ENCODE results near the gene POR.
A peak's percentile ranks its signal among the peaks of the same experiment; 100 is the strongest.
"Not testable (repeated sequence)": the region's sequence is repeated elsewhere in the genome, so short reads cannot be mapped to it uniquely, and the experiment has no call there.

Gene POR

GRCh38 chr7:75914655-75915415, at the start of gene POR:
TSS of gene POR (plus strand) at chr7:75915155. CDS start at chr7:75954002, 38,847 bp downstream.
- peak; percentile 99 for DNase-seq

DNA sequence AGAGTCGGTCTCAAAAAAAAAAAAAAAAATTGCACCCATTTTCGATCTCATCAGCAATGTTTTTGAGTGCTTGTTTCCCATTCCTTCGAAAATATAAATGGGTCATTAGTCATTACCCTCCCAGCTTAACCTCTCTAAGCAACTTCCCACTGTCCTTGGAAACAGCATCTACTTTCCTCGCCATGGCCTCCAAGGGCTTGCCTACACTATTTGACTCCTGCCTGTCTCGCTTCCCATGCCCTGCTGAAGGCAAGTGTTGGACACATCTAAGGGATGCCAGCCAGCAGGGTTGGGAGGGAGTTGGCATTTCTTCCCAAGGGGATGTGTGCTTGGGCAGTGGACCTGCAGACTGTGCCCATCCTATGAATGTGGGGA, 48.9 kb upstream of the POR start:
- no peak for DNase-seq

DNA sequence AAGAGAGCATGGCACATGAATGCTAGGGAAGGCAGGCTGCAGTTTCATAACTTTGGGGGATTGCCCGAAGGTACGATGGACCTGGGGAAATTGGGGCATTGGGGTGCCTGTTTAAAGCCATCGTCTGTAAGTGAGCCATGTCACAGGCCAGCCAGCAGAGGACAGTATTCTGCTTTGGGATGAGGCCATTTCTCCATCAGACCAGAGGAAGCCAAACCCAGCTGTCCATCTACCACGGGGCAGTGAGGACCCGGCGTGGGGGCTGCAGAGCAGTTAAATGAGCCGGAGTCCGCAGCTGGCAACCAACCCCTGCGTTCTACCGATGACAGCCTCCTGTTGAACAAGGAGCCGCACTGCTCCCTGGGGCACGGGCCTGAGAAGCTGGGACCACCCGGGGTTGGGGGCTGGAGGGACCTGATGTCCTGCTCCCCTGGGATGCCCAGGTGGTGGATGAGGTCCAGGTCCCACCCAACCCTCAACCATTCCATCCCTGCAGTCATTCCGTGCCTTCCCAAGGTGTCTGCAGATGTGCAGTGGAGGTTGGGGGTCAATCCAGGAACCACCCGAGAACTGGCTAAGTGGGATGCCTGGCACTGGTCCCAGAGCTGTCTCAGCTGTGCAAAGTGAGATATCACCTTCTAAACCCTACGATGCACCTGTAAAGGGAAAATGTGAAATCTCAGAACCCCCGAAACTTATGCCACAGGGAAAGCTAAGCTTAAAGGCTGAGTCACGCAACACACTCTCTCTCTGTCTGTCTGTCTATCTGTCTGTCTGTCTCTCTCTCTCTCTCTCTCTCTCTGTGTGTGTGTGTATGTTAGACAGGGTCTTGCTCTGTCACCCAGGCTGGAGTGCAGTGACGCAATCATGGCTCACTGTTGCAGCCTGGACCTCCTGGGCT, 48.2 kb upstream of the POR start:
- peak; percentile 77 for DNase-seq

DNA sequence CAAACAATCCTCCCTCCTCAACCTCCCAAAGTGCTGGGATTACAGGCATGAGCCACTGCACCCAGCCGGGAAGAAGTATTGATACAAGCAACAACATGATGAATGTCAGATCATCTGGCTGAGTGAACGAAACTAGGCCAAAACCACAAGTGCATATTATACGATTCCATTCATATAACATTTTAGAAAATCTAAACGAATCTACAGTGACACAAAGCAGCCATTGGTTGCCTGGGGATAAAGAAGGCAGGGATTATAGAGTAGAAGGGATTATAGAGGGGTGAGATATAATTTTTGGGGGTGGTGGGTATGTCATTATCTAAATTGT, 47.6 kb upstream of the POR start:
- no peak for DNase-seq

GRCh38 chr7:75868153-75868552, 46.8 kb upstream of the POR start:
- DNase-seq, result no peak

GRCh38 chr7:75869776-75870379, 45.1 kb upstream of the POR start:
- no peak for DNase-seq

GRCh38 chr7:75870557-75871161, 44.3 kb upstream of the POR start:
- DNase-seq, result no peak

DNA sequence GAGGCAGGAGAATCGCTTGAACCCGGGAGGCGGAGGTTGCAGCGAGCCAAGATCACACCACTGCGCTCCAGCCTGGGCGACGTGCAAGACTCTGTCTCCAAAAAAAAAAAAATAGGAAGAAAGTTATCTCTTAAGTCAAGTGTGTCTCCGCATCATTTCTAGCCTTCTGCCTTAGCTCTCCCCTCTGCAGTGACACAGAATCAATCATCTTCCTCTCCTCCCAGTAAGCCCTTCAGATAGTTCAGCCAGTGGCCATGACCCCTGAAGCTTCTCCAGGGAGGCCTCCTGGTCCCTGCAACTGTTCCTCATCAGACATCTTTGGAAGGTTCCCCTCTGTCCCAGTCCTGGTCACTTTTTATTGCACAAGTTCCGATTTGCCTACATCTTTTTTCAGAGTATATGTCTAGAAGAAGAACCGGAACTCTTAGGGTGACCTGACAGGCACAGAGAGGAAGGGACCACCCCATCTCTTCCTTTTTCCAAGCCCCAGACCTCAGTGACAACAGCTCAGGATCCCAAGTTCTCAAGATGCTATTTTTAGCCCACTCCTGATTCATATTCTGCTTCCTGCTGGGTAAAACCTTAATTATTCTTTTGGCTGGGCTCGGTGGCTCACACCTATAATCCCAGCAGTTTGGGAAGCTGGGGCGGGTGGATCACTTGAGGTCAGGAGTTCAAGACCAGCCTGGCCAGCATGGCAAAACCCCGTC, 42.7 kb upstream of the POR start:
- no peak for DNase-seq

DNA sequence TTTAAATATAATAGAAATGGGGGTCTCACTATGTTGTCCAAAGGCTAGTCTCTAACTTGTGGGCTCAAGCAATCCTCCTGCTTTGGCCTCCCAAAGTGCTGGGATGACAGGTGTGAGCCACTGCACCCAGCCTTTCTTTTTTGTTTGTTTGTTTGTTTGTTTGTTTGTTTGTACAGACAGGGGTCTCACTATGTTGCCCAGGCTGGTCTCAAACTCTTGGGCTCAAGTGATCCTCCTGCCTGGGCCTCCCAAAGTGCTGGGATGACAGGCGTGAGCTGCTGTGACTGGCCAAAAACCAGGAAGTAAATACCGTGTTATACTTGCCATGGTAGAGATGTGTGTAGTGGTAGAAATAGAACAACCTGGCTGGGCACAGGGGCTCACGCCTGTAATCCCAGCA, 40.8 kb upstream of the POR start:
- DNase-seq, result not testable (repeated sequence)

- DNase-seq, result no peak
Observed at GRCh38 chr7:75875113-75876080, 39.6 kb upstream of the POR start.

GRCh38 chr7:75876126-75876881, 38.7 kb upstream of the POR start:
- DNase-seq, result no peak

- DNase-seq, result no peak
Observed at GRCh38 chr7:75878312-75878768, 36.6 kb upstream of the POR start.

DNA sequence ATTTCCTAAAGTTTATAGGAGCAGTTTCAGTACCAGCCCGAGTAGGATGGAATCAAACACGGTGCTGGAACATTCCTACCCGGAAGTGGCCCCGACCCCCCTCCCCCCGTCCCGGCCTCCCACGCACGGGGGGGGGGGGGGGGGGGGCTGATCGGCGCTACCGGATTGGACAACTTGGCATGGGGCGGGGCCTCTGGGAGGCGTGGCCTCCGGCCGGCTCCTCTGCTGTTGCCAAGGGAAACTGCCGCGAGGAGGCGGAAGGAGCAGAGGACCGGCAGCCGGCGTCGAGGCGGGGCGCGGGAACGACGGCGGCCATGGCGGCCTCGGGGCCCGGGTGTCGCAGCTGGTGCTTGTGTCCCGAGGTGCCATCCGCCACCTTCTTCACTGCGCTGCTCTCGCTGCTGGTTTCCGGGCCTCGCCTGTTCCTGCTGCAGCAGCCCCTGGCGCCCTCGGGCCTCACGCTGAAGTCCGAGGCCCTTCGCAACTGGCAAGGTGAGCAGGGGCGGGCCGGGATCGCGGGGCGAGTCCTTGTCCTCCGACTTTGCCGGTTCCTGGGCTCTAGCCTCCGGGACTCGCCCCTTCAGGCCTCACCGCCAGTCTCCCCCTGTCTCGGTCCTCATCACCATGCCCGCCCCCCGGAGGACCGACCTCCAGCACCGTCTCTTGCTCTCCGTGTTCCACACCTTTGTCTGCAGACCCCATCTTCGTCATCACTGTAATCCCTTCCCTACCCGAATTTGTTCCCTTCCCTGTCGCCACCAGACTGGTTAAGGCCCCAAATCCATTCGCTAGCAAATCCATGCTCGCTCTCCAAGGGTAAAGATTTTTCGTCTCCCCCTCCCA, 36.0 kb upstream of the POR start, which contains the start of gene RHBDD2:
RHBDD2 (plus strand) TSS at position 266 of the 843 bp plus-strand sequence; CDS start at position 315, 49 bp downstream.
- DNase-seq, result peak; percentile 99

- DNase-seq, result no peak
Observed at GRCh38 chr7:75879771-75880184, 35.2 kb upstream of the POR start.

DNA sequence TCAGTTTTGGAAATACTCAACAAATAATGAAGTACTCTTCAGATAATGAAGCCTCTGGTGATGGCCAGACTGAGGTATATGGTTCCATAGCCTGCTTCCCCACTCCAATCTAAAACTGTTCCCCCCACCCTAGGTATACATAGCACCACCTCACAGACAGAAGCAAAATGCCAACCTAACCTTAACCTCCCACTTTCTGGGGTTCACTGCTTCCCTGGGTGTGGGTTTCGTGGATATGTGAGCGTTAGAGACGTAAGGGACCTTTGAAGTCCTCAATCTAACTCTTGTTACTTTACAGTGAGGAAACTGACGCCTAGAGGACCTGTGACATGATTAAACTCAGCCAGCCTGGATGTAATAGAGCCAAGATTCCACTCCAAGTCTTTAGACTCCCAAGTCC, 34.7 kb upstream of the POR start:
- DNase-seq, result no peak

DNA sequence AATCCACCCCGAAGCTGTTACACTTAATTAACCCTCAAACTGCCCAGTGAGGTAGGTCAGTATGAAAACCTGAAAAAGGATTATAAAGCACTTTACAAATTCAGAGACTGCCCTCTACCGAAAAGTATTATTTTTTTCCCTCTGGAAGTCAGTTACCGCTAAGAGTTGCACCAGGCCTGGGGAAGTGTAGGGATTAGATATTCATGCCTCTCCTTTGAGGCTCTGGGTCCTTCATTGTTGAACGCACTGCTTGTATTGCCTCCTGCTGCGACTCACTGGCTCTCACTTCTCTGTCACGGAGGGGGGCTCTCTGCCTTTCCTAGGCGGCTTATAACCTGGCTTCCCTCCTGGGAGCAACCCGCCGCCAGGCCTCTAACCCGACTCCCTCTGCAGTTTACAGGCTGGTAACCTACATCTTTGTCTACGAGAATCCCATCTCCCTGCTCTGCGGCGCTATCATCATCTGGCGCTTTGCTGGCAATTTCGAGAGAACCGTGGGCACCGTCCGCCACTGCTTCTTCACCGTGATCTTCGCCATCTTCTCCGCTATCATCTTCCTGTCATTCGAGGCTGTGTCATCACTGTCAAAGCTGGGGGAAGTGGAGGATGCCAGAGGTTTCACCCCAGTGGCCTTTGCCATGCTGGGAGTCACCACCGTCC, 33.4 kb upstream of the POR start:
- no peak for DNase-seq

GRCh38 chr7:75883265-75883824, 31.6 kb upstream of the POR start:
- not testable (repeated sequence) for DNase-seq

DNA sequence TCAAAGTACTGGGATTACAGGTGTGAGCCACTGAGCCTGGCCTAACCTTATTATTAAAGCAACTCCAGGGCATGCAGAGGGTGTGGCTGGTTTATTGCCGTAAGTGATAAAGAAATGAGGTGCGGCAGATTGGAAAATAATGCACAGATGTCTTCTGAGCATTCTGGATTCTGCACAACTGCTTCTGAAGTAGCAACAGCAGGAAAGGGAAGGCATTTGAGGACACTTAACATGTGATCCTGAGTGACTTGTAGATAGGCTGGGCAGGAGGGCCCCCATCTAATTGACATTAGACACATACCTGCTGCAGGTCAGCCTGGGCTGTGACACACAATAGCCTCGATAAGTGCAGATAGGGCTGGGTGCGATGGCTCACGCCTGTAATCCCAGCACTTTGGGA, 30.5 kb upstream of the POR start:
- no peak for DNase-seq

DNA sequence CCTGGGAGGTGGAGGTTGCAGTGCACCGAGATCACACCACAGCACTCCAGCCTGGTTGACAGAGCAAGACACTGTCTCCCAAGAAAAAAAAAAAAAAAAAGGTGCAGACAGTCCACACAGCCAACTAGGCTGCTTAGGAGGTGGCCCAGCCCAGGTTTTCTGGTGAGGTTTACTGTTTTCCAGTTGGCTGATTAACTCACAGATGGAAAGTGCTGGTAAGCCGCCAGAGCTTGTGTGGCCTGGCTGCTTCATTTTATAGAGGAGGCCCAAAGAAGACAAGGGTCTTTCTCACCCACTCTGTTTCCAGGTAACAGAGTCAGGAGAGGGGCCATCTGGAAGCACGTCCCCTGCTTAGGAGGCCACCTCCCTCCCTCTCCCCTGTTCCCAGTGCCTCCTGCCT, 29.9 kb upstream of the POR start:
- no peak for DNase-seq

Data from activated effector memory CD4-positive, alpha-beta T cell treated with anti-CD3 and anti-CD28 coated beads, Interleukin-2, amount 50 U/mL, for 16 hours (primary cell).